Right atrium auricular region (tissue), 2 donors: ENCODE measurements around the gene FCF1. TPM values are rescaled to one million over a fixed set of nuclear protein-coding genes. Genes with fewer than 3 reads are reported as not detected.

ENCODE experiments used
- DNase-seq: peaks from one replicate; pipeline ENCODE4 v3.0.0-alpha.2; 2019; ENCODE audit warnings: low spot score
- H3K27ac ChIP-seq, 2 donors: fragments of 200-600 bp; sonication (generic); 1 replicate in 1 of 2; 2 replicates in 1 of 2; pipeline ENCODE4 v1.5.1; 2016 to 2019
- H3K27me3 ChIP-seq, 2 donors: fragments of 200-600 bp; sonication (generic); one replicate each; pipeline versions ENCODE4 v1.5.1 to v1.6.0; 2017 to 2019
- H3K36me3 ChIP-seq: fragments of 200-600 bp; sonication (generic); one replicate; pipeline ENCODE4 v1.5.1; 2016
- H3K4me1 ChIP-seq, 2 donors: fragments of 200-600 bp; sonication (generic); one replicate each; pipeline versions ENCODE4 v1.5.1 to v1.6.0; 2017 to 2019
- H3K4me3 ChIP-seq, 2 donors: fragments of 200-600 bp; sonication (generic); 1 replicate in 1 of 2; 2 replicates in 1 of 2; pipeline ENCODE4 v1.5.1; 2017 to 2019; ENCODE audit warnings: mild to moderate bottlenecking in 1 of 2, moderate library complexity in 1 of 2
- H3K9me3 ChIP-seq, 2 donors: fragments of 200-600 bp; sonication (generic); one replicate each; pipeline ENCODE4 v1.5.1; 2019
- CTCF ChIP-seq, 2 donors: fragments of 200-600 bp; sonication (generic); IDR thresholded peaks; one replicate each; pipeline ENCODE4 v1.5.1; 2019; ENCODE audit warnings: antibody characterized with exemption in 2 of 2
- total RNA-seq, 2 donors: library from RNA; depleted of rRNA; stranded (reverse); fragments of >200 nt; gene quantifications; one replicate each; pipeline ENCODE4 v1.1.0, GENCODE V29; 2016

The FCF1 gene
- total RNA-seq = 10 to 100 TPM; 12.6 to 20.0 TPM

- Histone ChIP-seq H3K4me1 (peaks cover 0 to 21% of the 10 kb centered on the region in 2 donors), H3K27me3 (no peaks in the 10 kb centered on the region)
- TF ChIP-seq CTCF (IDR thresholded peaks at IDR 0.05) = peak in 1 of 2 donors; percentile 10
These were observed at the start of gene FCF1, which contains the start of gene AREL1 for GRCh38 chr14:74712499-74713394. Gene FCF1, plus strand, starts transcription at chr14:74713144. Its CDS starts 54 bp downstream, at chr14:74713198. Gene AREL1, minus strand, starts transcription at chr14:74713080. Its CDS starts 27,465 bp downstream, at chr14:74685615.

GRCh38 chr14:74663884-74664283 lies 49.1 kb upstream of the FCF1 start:
- no peak for DNase-seq
- H3K9me3 ChIP-seq = no peaks in the 10 kb centered on the region

More at GRCh38 chr14:74712499-74713394, at the start of gene FCF1, which contains the start of gene AREL1:
- H3K4me3 ChIP-seq = peak within 1 kb of the TSS; percentile 75 to 76
- DNase-seq = peak; percentile 91
- H3K36me3 ChIP-seq = peaks cover 17% of the 10 kb centered on the region
- H3K27ac ChIP-seq = peak within 1 kb of the TSS; percentile 77 to 82
- H3K9me3 ChIP-seq = no peaks in the 10 kb centered on the region

GRCh38 chr14:74664717-74665116 lies 48.2 kb upstream of the FCF1 start:
- TF ChIP-seq CTCF (IDR thresholded peaks at IDR 0.05) = no peak
- Histone ChIP-seq H3K4me3 (no peak overlapping the region), H3K27ac (peak overlapping the region in 1 of 2 donors; percentile 45), H3K9me3 (no peaks in the 10 kb centered on the region), H3K27me3 (no peaks in the 10 kb centered on the region), H3K4me1 (peaks cover 0 to 25% of the 10 kb centered on the region in 2 donors), H3K36me3 (peaks cover 67% of the 10 kb centered on the region)
- DNase-seq = no peak

More at GRCh38 chr14:74663884-74664283, 49.1 kb upstream of the FCF1 start:
- Histone ChIP-seq H3K36me3 (peaks cover 62% of the 10 kb centered on the region), H3K4me1 (peaks cover 0 to 25% of the 10 kb centered on the region in 2 donors), H3K27me3 (no peaks in the 10 kb centered on the region), H3K4me3 (no peak overlapping the region), H3K27ac (peak overlapping the region; percentile 63 to 64)
- no peak for TF ChIP-seq CTCF (IDR thresholded peaks at IDR 0.05)

- DNase-seq = no peak
- Histone ChIP-seq H3K27ac (no peak overlapping the region), H3K27me3 (no peaks in the 10 kb centered on the region), H3K4me3 (no peak overlapping the region), H3K9me3 (no peaks in the 10 kb centered on the region), H3K4me1 (peaks cover 0 to 16% of the 10 kb centered on the region in 2 donors), H3K36me3 (peaks cover 71% of the 10 kb centered on the region)
- TF ChIP-seq CTCF (IDR thresholded peaks at IDR 0.05) = no peak
These were observed 45.2 kb upstream of the FCF1 start for GRCh38 chr14:74667758-74668157.

GRCh38 chr14:74669256-74669655 lies 43.7 kb upstream of the FCF1 start:
- peaks cover 72% of the 10 kb centered on the region for H3K36me3 ChIP-seq
- DNase-seq = no peak
- H3K4me1 ChIP-seq = peaks cover 0 to under 1% of the 10 kb centered on the region in 2 donors
- H3K9me3 ChIP-seq = no peaks in the 10 kb centered on the region
- no peak for TF ChIP-seq CTCF (IDR thresholded peaks at IDR 0.05)
- no peak overlapping the region for H3K27ac ChIP-seq
- no peaks in the 10 kb centered on the region for H3K27me3 ChIP-seq
- H3K4me3 ChIP-seq = no peak overlapping the region
